Cerebellar nuclear complex (tissue), 1 donor: Measurements from ENCODE around the gene BBS9.

Experiments used
- DNase-seq, 2 experiments: peaks; one replicate each; lab custom pipeline; 2025; lab: John Stamatoyannopoulos, UW

The BBS9 gene

GRCh38 chr7:33649476-33650441, 520.4 kb downstream of the BBS9 start:
- no peak for DNase-seq

- DNase-seq = no peak
Measured at GRCh38 chr7:33650828-33651227, 521.5 kb downstream of the BBS9 start.

- DNase-seq = no peak
Measured at GRCh38 chr7:33651998-33652515, 522.7 kb downstream of the BBS9 start.

GRCh38 chr7:33654676-33655075, 525.3 kb downstream of the BBS9 start:
- DNase-seq = no peak
